Measurements from ENCODE around the gene ABCB8.

DNA sequence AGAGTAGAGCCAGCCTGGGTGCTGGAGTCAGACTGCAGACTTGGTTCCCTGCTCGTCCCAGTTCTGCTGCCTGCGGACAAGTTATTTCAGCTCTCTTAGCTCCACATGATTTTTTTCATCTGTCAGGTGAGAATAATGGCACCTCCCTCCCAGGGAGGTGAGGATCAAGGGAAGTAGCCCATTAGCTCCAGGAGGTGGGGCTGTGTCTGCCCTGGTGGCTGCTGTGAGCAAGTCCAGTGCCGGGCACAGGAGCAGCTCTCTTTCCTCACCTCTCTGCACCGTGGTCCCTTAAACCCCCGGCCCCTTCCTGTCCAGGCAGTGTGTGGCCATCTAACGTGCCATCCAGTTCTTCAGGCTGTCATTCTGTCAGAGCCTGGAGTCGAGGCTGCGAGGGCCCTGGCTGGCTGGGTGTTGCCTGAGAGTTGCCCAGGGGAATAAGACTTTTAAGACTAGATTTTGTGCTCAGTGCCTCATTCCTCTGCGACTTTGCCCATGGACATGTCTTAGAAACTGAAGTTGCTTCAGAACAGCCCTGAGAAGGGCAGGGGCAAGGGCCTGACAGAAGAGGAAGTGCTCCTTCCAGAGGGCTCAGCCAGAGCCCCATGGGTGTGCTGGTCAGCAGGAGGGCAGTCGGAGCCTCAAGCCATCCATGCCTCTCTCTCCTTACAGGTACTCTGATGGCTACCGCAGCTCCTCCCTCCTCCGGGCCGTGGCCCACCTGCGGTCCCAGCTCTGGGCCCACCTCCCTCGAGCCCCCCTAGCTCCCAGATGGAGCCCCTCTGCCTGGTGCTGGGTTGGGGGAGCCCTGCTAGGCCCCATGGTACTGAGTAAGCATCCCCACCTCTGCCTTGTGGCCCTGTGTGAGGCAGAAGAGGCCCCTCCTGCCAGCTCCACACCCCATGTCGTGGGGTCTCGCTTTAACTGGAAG is 5.0 kb downstream of the ABCB8 start:
- TF ChIP-seq, protein P1, sequence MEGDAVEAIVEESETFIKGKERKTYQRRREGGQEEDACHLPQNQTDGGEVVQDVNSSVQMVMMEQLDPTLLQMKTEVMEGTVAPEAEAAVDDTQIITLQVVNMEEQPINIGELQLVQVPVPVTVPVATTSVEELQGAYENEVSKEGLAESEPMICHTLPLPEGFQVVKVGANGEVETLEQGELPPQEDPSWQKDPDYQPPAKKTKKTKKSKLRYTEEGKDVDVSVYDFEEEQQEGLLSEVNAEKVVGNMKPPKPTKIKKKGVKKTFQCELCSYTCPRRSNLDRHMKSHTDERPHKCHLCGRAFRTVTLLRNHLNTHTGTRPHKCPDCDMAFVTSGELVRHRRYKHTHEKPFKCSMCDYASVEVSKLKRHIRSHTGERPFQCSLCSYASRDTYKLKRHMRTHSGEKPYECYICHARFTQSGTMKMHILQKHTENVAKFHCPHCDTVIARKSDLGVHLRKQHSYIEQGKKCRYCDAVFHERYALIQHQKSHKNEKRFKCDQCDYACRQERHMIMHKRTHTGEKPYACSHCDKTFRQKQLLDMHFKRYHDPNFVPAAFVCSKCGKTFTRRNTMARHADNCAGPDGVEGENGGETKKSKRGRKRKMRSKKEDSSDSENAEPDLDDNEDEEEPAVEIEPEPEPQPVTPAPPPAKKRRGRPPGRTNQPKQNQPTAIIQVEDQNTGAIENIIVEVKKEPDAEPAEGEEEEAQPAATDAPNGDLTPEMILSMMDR (IDR thresholded peaks at IDR 0.05): no peak
- no peak for TF ChIP-seq POLR2A (IDR thresholded peaks at IDR 0.05)
